Activated T-helper 1 cell treated with Interleukin-2 at 50 U/mL for 16 hours (primary cell): ENCODE data around the gene ST6GALNAC5.
"Not testable (repeated sequence)": the region's sequence is repeated elsewhere in the genome, so short reads cannot be mapped to it uniquely, and the experiment has no call there.

Source experiments
- DNase-seq: peaks from one replicate; pipeline ENCODE4 v3.0.0-alpha.2; 2020; ENCODE audit warnings: low read depth

Gene ST6GALNAC5

DNA sequence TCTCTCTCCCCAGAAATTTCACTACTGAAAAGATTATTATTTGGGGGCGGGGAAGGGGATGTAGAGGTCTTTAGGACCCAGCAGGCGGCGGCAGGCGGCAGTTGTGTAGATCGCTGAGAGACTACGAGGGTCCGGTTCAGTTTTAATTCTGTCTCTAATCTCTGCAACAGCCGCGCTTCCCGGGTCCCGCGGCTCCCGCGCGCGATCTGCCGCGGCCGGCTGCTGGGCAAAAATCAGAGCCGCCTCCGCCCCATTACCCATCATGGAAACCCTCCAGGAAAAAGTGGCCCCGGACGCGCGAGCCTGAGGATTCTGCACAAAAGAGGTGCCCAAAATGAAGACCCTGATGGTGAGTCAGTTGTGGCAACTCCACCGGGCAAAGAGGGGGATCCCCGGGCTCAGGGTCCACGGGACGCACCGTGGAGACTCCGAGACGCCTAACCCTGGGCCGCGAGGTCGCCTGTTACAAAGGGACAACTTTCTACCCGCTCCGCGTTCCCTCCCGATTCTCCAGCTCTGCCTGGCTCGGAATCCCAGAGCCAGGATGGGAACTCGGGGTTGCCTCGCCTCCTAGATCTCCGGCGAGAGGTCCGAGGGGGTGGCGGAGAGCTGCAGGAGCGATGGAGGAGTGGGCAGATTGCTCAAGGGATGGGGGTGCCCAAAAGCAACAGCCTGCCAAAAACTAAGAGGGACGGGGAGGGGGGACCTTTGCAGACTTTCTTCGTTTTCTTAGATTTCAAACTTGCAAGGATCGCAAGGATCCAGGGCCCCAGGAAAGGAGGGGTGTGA, at the start of gene ST6GALNAC5:
TSS of gene ST6GALNAC5 (plus strand) at position 139 of the 789 bp plus-strand sequence.
- no peak for DNase-seq

- DNase-seq = no peak
Observed at GRCh38 chr1:76820028-76820427, 47.3 kb upstream of the ST6GALNAC5 start.

DNA sequence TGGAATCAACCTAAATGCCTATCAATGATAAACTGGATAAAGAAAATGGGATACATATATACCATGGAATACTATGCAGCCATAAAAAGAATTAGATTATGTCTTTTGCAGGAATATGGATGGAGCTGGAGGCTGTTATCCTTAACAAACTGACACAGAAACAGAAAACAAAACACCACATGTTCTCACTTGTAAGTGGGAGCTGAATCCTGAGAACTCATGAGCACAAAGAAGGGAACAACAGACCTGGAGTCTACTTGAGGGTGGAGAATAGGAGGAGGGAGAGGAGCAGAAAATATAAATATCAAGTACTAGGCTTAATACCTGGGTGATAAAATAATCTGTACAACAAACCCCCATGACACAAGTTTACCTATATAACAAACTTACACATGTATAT, 44.3 kb upstream of the ST6GALNAC5 start:
- DNase-seq = not testable (repeated sequence)

GRCh38 chr1:76824106-76824505, 43.2 kb upstream of the ST6GALNAC5 start:
- no peak for DNase-seq

DNA sequence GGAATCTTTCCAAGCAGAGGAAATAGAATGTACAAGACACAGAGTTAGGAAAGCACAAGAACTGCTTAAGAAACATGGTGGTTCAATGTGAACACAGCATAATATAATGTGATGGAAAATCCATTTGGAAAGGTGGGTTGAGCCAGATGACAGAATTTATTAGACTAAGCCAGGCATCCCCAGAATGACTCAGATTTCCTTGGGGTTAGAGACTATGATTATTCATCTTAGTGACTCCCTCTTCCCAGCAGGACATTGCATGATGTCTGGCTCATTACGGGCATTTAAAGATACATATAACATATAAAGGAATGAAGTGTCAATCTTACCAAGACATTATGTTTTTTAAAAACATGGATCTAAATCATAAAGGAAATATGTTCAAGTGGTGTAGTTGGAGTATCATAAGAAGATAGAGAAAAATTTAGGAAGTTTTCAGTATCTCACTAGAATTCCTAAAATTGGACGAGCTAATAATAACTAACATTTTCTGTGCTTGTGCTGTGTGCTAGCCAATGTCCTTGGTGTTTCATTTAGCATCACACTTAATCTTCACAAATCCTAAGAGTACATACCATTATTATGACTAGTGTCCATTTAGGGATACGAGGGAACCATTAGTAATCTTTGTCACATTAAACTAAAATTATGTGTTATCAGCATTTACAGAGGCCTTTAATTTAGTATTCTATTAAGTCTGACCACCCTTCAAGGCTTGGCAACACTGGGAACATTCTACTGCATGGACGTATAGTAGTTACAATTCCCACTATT, 41.0 kb upstream of the ST6GALNAC5 start:
- DNase-seq = no peak

DNA sequence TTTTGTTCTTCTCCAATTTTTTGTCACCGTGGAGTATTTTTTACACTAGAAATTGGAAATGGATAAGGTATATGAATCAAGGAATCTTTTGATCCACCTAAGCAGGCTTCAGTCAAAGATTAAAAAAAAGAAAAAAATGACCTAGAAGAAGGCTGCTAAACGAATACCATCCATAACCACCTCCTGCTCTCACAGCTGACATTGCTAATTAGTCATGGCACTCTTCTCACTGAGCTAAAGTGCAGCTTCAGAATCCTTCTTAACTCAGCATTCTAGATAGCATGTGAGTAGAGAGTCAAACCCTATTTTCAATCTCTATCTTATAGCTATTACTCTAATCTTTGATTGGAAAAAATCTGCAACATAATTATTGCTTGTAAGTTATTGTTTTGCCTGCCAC, 40.2 kb upstream of the ST6GALNAC5 start:
- no peak for DNase-seq

DNA sequence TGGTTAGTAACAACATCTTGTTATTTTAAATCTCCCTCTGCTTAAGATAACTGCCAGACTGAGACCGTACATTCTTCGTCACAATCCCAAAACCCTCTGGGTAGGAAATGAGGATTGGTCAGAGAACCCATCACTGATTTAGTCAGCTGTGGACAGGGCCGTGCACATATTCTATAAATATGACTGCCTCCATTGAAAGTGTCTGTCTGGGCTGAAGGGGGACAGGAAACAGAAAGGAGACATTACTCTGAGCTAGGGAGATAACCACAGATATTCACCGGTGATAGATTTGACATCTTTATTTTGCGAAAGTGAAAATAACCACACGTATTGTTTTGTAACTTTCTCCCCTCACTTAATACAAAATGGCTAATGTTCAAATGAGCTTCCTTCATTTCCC, 36.9 kb upstream of the ST6GALNAC5 start:
- DNase-seq = no peak

GRCh38 chr1:76832521-76832920, 34.8 kb upstream of the ST6GALNAC5 start:
- no peak for DNase-seq

DNA sequence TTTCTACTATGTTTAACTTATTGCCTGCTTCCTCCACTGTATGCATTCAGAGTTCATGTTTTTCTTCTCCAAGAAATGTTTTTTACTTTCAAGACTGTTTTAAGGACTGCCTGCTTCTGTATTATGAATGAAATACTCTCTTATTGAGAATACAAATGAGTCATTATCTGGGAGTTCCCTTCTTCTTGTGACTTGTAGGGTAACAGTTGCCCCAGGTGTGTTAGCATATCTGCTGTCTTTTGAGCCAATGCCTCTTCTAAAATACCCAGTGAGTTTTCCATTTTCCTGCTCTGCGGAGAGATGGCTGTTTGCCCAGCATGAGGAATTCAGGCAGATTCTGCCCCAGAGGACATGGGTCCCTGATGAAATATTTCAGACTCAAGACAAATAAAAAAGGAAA, 34.1 kb upstream of the ST6GALNAC5 start:
- DNase-seq = no peak

GRCh38 chr1:76833856-76834255, 33.4 kb upstream of the ST6GALNAC5 start:
- DNase-seq = no peak

- DNase-seq = no peak
Observed at GRCh38 chr1:76835203-76835602, 32.1 kb upstream of the ST6GALNAC5 start.

GRCh38 chr1:76840278-76840677, 27.0 kb upstream of the ST6GALNAC5 start:
- DNase-seq = no peak

GRCh38 chr1:76841460-76841859, 25.8 kb upstream of the ST6GALNAC5 start:
- DNase-seq = no peak

DNA sequence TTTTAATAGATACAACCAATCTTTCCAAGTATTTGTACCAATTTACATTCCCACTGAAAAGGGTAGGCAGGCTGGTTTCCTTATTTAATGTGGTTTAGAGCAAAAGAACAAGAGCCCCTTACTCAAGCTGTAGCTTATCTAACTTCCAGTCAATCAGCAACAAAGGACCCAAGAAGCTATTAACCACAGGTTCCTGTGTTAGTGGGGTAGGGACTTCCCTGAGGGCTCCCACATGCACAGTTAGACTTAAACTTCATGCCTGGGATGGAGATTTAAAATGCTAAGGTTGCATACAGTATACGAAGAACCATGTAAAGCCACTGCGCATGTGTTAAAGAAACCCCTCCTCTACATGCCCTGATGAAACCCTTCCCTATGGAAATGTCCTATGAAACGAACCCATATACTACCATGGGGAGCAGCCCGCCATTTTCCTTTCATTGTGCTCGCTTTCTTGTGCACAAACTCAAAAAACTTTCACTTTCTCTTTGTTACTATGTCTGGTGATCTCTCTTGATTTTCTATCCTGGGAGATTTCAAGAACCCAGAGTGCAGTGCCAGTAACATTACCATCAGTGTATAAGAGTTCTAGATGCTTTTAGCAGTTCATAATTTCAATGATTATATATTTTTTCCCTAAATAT, 23.3 kb upstream of the ST6GALNAC5 start:
- no peak for DNase-seq

GRCh38 chr1:76854255-76854654, 13.0 kb upstream of the ST6GALNAC5 start:
- DNase-seq = no peak

- DNase-seq = no peak
Observed at GRCh38 chr1:76856104-76856503, 11.2 kb upstream of the ST6GALNAC5 start.

DNA sequence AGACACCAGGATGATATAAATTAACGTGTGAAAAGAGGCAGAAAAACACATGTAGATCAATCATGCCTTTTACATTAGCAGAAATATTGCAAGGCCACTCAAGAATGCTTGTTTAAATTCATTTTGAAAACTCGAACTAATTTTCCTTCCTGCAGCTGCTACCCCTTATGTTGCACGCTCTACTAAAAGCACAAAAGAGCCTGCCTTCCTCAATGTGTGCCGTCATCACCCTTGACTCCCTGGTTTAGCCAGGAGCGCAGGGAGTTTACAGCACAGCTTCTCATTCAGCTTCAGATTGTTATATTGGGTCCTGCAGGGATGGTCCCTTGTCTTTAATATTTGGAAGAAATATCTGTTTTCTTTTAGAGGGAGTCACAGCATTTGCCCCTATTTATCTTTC, 10.1 kb upstream of the ST6GALNAC5 start:
- no peak for DNase-seq

DNA sequence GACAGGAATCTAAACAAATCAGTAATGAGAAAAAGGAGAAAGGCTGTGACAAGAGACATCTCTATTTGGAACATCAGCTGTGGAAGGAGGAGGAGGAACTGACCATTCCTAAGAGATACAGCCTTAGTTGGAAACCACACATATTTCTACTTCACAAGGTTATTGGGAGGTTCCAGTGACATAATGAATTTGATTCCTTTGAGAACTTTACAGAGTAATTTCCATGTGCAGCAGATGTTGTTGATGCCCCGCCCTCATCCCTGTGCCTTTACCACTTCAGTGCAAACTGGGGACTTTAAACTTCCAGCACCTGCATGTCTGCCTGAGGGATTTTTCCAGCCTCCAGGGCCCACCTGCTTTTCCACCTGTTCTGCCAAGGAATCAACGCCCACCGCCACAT, 9.3 kb upstream of the ST6GALNAC5 start:
- DNase-seq = no peak

DNA sequence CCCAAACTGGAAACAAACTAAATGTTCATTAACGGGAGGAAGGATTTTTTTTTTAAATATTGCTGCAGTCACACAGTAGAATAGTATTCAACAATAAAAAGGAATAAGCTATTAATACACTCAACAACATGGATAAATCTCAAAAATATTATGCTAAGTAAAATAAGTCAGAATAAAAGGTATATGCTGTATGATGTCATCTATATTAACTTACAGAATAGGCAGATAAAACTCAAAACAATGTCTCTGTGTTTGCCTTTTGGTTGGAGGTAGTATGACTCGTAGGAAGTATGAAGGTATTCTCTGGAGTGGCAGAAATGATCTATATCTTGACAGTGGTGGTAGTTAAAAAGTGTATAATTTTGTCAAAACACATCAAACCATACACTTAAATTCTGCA, 6.1 kb upstream of the ST6GALNAC5 start:
- no peak for DNase-seq

DNA sequence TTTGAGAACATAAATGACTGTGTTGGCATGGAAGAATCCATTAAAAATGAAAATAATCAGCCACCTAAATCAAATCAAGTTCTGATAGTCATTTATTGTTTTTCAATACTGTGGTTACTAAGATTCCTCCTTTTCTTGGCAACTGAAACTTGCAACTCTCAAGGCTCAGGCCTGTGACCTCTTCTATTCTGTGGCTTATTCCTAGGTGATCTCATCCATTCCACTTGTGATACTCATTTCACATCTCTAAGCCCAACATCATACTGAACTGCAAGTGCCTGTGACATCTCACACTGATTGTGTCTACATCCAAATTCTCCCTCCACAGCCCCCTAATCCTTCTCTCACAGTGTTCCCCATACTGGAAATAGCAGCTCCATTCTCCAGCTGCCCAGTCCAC, 4.8 kb upstream of the ST6GALNAC5 start:
- DNase-seq = no peak

GRCh38 chr1:76864383-76864782, 2.9 kb upstream of the ST6GALNAC5 start:
- no peak for DNase-seq

DNA sequence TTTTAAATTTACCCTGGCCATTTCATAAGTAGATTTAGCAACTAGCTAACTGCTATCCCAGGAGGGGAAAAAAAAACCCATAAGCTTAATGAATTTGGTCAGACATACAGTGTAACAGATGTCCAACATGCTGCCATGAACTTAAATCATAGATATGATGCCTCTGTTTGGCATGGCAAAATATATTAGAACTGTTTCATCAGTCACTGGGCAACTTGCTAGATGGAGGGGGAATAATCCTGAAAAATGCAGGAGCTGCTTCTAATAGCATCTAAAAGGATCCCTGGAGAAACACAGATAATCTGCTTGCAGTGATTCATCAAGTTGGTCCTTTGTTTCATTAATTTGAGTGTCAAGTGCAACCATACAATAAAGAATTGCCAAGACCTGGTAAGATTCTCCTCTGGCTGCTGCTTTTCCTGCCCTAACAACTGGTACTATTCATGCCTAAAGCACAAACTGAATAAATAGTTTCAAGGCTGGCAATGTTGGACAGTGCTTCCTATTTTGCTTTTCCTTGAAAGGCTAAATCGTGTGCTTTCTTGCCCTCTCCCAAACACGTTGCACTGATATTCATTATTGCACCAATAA, 1.5 kb upstream of the ST6GALNAC5 start:
- no peak for DNase-seq

GRCh38 chr1:76866566-76866965, 714 bp upstream of the ST6GALNAC5 start:
- no peak for DNase-seq
